Mesendoderm (in vitro differentiated cells): ENCODE measurements around the gene TTF1.

ENCODE experiments used
- DNase-seq: peaks from one replicate; pipeline ENCODE4 v3.0.0; 2013
- H2AK5ac ChIP-seq: 2 replicates; pipeline ENCODE4 v1.6.1; 2013; ENCODE audit warnings: low read length, inconsistent platforms
- H2BK120ac ChIP-seq: 2 replicates; pipeline ENCODE4 v1.6.1; 2013; ENCODE audit warnings: low read depth, mild to moderate bottlenecking, low read length, moderate library complexity, mixed read lengths
- H2BK15ac ChIP-seq: replicated peaks from 2 replicates; pipeline ENCODE4 v1.6.1; 2013; ENCODE audit warnings: low read depth, mild to moderate bottlenecking, moderate library complexity
- H2BK5ac ChIP-seq: 2 replicates; pipeline ENCODE4 v1.6.1; 2013; ENCODE audit warnings: low read length, inconsistent platforms
- H3K18ac ChIP-seq: 2 replicates; pipeline ENCODE4 v1.6.1; 2013; ENCODE audit warnings: mild to moderate bottlenecking, low read length, mixed read lengths
- H3K23ac ChIP-seq: one replicate; pipeline ENCODE4 v1.6.1; 2013; ENCODE audit warnings: low read length
- H3K27ac ChIP-seq: 2 replicates; pipeline ENCODE4 v1.5.1; 2013; ENCODE audit warnings: low read depth, mild to moderate bottlenecking, inconsistent platforms, low read length, moderate library complexity
- H3K27me3 ChIP-seq: 2 replicates; pipeline ENCODE4 v1.6.1; 2013; ENCODE audit warnings: low read length, control low read depth, mild to moderate bottlenecking, inconsistent platforms; ENCODE audit not compliant: insufficient read depth, poor library complexity
- H3K36me3 ChIP-seq: 2 replicates; pipeline ENCODE4 v1.6.1; 2013; ENCODE audit warnings: low read length, inconsistent platforms; ENCODE audit not compliant: control insufficient read depth, insufficient read depth
- H3K4ac ChIP-seq: one replicate; pipeline ENCODE4 v1.6.1; 2013; ENCODE audit warnings: low read depth, mild to moderate bottlenecking, low read length, moderate library complexity
- H3K4me1 ChIP-seq: 2 replicates; pipeline ENCODE4 v1.6.1; 2013; ENCODE audit warnings: low read depth, low read length, inconsistent platforms; ENCODE audit not compliant: control insufficient read depth
- H3K4me2 ChIP-seq: 2 replicates; pipeline ENCODE4 v1.6.1; 2013; ENCODE audit warnings: low read length
- H3K4me3 ChIP-seq: 2 replicates; pipeline ENCODE4 v1.5.1; 2013; ENCODE audit warnings: mild to moderate bottlenecking, low read length
- H3K56ac ChIP-seq: one replicate; pipeline ENCODE4 v1.6.1; 2013; ENCODE audit warnings: low read length
- H3K79me1 ChIP-seq: 2 replicates; pipeline ENCODE4 v1.6.1; 2013; ENCODE audit warnings: low read length, inconsistent platforms
- H3K79me2 ChIP-seq: 2 replicates; pipeline ENCODE4 v1.6.1; 2013; ENCODE audit warnings: mild to moderate bottlenecking, low read length; ENCODE audit not compliant: control insufficient read depth, insufficient read depth
- H3K9ac ChIP-seq: 2 replicates; pipeline ENCODE4 v1.6.1; 2013; ENCODE audit warnings: low read length, inconsistent platforms
- H4K5ac ChIP-seq: one replicate; pipeline ENCODE4 v1.6.1; 2013; ENCODE audit warnings: low read length
- H4K8ac ChIP-seq: one replicate; pipeline ENCODE4 v1.6.1; 2013; ENCODE audit warnings: low read depth, mild to moderate bottlenecking, control low read depth, low read length, moderate library complexity
- WGBS: extraction: QIAGEN DNeasy Blood & Tissue Kit; methylation state at CpG from one replicate; pipeline ENCODE4 v1.1.7; 2013; ENCODE audit warnings: low lambda C conversion rate, missing lambda C conversion rate; ENCODE audit not compliant: insufficient coverage; ENCODE audit errors: extremely low coverage; 5-methylcytosine and 5-hydroxymethylcytosine counted together

Gene TTF1

DNA sequence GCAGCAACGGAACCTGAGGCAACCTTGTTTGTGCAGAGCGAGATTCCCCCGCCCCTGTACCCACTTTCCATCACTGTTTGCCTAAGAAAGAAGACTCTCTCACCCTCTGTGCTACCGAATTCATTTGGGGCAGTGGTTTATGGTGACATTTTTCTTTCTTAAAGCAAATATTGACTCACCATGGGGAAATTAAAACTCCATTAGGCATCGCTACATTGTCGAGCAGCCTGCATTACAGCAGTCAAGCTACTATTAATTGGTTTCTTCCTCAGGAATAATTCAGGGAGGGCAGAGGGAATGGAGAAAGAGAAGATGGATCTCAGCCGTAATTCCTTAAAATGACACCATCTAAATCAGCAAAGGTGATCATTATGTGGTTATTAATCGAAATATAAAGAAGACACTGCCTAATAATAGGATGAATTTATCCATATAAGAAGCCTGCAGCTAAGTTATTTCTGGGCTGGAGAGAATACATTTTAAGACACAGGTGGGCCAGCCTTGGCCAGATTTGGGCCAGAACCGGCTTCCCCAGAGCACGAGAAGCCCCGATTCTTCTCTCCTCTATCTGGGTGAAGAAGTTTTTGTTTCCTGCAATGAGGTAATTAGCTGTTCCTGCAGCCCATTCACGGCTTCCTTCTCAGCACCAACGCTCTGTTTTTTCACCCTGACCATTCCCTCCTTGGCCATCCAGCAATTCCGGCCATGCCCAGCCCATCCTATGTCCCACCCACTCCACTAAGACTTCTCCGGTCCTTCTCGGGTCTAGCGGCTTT is 20.2 kb upstream of the TTF1 start:
- Histone ChIP-seq H3K18ac (no peak overlapping the region), H2BK5ac (no peak overlapping the region), H2BK120ac (no peak overlapping the region), H3K36me3 (no peaks in the 10 kb centered on the region), H3K56ac (peak overlapping the region; percentile 30), H3K79me1 (no peaks in the 10 kb centered on the region), H3K23ac (peak overlapping the region; percentile 68), H4K5ac (no peak overlapping the region), H3K9ac (no peak overlapping the region), H4K8ac (no peak overlapping the region), H3K4me2 (no peak overlapping the region), H3K4ac (no peak overlapping the region), H2AK5ac (no peak overlapping the region), H3K27me3 (peaks cover 3% of the 10 kb centered on the region), H2BK15ac (no peak overlapping the region), H3K4me3 (no peak overlapping the region), H3K4me1 (peaks cover 6% of the 10 kb centered on the region), H3K79me2 (no peaks in the 10 kb centered on the region), H3K27ac (no peak overlapping the region)
- DNase-seq = no peak
- no CpG with 5 or more reads among the region's 17 CpGs for WGBS

DNA sequence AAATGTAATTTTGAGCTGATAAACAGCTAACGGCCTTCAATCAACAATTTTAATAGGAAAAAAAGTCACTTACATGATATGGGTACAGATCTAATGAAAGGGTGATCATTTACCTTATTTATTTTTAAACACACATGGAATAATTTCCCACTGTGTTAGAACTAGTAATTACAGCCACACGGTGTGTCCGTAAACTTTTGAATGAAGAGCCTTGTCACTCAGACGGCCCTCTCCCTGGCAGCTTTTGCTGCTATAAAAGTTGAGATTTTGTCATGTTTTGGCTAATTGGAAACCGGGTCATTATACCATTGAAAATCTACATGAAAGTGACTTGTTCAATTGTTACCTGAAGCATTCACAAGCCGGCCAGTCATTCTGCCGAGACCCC is 19.0 kb upstream of the TTF1 start:
- Histone ChIP-seq H3K56ac (no peak overlapping the region), H3K4me3 (no peak overlapping the region)

DNA sequence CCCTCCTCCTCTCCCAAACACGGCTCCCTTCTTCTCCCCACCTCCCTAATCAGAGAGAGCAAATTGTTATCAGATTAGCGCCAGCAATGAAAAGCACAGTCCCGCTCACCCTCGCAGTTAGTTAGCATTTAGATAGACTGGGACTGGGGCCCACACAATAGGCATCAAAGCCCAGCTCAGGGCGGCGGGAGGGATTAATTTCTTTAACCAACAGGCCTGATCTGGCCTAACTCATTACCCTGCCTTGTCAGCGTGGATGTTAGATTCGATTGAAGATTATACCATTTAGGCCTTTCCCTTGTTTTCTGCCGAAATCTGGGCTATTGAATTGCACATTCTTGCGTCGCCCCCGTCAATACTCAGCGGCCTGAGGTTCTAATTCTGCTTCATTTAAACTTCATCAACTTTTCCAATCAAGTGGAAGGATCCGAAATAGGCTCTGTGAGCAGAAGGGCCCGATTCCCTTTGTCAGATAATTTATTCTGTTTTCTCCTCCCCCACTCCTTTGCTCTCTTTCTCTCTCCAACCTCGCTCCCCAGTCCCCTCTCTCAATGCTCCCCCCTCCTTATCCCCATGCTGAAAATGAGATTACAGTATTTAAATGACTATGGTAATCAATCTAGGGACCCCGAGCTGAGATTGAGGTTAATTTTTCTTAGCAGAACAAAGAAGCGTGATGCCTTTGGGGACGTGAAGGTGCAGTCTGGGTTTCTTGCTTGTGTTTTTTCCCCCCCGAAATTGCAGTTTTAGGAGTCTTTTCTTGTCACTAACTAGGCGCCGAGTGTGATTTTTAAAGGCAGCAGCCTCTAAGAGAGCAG is 18.4 kb upstream of the TTF1 start:
- Histone ChIP-seq H3K4me2 (peak overlapping the region; percentile 6), H3K23ac (no peak overlapping the region), H3K4me3 (no peak overlapping the region), H3K27me3 (peaks cover 3% of the 10 kb centered on the region), H3K56ac (peak overlapping the region; percentile 32), H4K5ac (no peak overlapping the region), H3K4ac (no peak overlapping the region), H3K79me1 (no peaks in the 10 kb centered on the region), H3K18ac (peak overlapping the region; percentile 7), H4K8ac (no peak overlapping the region), H3K79me2 (no peaks in the 10 kb centered on the region), H3K4me1 (peaks cover 6% of the 10 kb centered on the region), H3K36me3 (no peaks in the 10 kb centered on the region), H2BK5ac (no peak overlapping the region), H3K27ac (no peak overlapping the region), H2AK5ac (no peak overlapping the region), H2BK120ac (no peak overlapping the region), H3K9ac (peak overlapping the region; percentile 20), H2BK15ac (no peak overlapping the region)
- no CpG with 5 or more reads among the region's 22 CpGs for WGBS
- DNase-seq = peak; percentile 89

More for the DNA sequence above, 19.0 kb upstream of the TTF1 start:
- peak overlapping the region; percentile 56 for H3K4ac ChIP-seq
- no peak overlapping the region for H2BK5ac ChIP-seq
- H3K23ac ChIP-seq = no peak overlapping the region
- H3K27me3 ChIP-seq = peaks cover 3% of the 10 kb centered on the region
- H3K79me1 ChIP-seq = no peaks in the 10 kb centered on the region
- H4K8ac ChIP-seq = no peak overlapping the region
- H2BK15ac ChIP-seq = no peak overlapping the region
- no peak overlapping the region for H3K4me2 ChIP-seq
- no peak overlapping the region for H3K9ac ChIP-seq
- H3K36me3 ChIP-seq = no peaks in the 10 kb centered on the region
- H3K18ac ChIP-seq = peak overlapping the region; percentile 7
- no CpG with 5 or more reads among the region's 7 CpGs for WGBS
- DNase-seq = no peak
- H3K4me1 ChIP-seq = peaks cover 6% of the 10 kb centered on the region
- H2AK5ac ChIP-seq = no peak overlapping the region
- no peak overlapping the region for H4K5ac ChIP-seq
- H3K27ac ChIP-seq = no peak overlapping the region
- H3K79me2 ChIP-seq = no peaks in the 10 kb centered on the region
- H2BK120ac ChIP-seq = no peak overlapping the region

DNA sequence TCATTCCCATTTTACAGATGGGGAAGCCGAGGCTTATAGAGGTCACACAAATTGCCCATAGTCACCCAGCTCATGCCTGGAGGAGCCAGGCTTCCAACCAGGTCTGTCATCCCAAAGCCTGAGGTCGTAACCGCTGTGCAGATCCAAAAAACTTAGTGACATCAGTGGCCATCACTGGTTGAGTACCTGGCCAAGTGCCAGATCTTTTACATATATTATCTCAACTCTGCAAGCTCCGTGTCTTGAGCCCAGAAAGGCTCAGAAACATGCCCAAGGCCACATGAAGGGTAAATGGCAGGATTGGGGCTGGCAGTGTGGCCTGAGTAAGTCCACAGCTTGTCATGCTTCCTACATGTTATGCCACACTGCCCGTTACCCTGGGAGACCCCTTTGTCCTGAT is 16.9 kb upstream of the TTF1 start:
- Histone ChIP-seq H3K27me3 (peaks cover 3% of the 10 kb centered on the region), H4K5ac (no peak overlapping the region), H2BK120ac (no peak overlapping the region), H4K8ac (no peak overlapping the region), H3K36me3 (no peaks in the 10 kb centered on the region), H3K23ac (no peak overlapping the region), H3K56ac (no peak overlapping the region), H2AK5ac (no peak overlapping the region), H3K4me2 (no peak overlapping the region), H2BK15ac (no peak overlapping the region), H3K27ac (no peak overlapping the region), H3K4ac (no peak overlapping the region), H3K79me1 (no peaks in the 10 kb centered on the region), H3K79me2 (no peaks in the 10 kb centered on the region), H3K4me1 (peaks cover 6% of the 10 kb centered on the region), H3K9ac (no peak overlapping the region), H3K4me3 (no peak overlapping the region), H3K18ac (no peak overlapping the region), H2BK5ac (no peak overlapping the region)
- no CpG with 5 or more reads among the region's 5 CpGs for WGBS
- no peak for DNase-seq

DNA sequence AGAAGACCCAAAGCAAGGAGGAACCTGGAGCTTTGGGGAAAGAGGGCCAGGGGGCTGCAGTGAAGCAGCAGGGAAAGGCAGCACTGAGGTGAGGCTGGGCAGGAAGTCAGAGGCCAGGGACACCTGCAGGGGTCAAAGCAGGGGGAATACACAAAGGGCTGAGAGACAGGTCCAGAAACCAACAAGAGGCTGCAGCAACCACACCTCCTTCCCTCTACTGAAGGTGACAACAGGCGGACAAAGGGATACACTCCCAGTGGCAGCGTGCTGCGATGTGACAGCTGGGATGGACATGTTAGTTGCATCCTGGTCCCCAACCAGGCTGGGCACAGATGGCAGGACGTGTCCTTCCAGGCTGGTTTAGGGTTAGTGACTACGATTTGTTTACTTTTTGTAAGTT is 15.9 kb upstream of the TTF1 start:
- Histone ChIP-seq H3K79me1 (no peaks in the 10 kb centered on the region), H3K9ac (no peak overlapping the region), H3K36me3 (no peaks in the 10 kb centered on the region), H3K18ac (no peak overlapping the region), H3K56ac (no peak overlapping the region), H3K4me2 (no peak overlapping the region), H3K4me1 (peaks cover 6% of the 10 kb centered on the region), H4K5ac (no peak overlapping the region), H2BK5ac (no peak overlapping the region), H2AK5ac (no peak overlapping the region), H3K27me3 (peaks cover 3% of the 10 kb centered on the region), H3K23ac (no peak overlapping the region), H2BK15ac (no peak overlapping the region), H3K27ac (no peak overlapping the region), H3K79me2 (no peaks in the 10 kb centered on the region), H3K4ac (no peak overlapping the region), H2BK120ac (no peak overlapping the region), H4K8ac (no peak overlapping the region), H3K4me3 (no peak overlapping the region)
- no peak for DNase-seq
- WGBS = no CpG with 5 or more reads among the region's 5 CpGs
